H4 (cell line): ENCODE results near the gene GARIN5A. TPM values are rescaled to one million over a fixed set of nuclear protein-coding genes. Genes with fewer than 3 reads are reported as not detected.

ENCODE experiments used
- DNase-seq: peaks from one replicate; pipeline ENCODE4 v3.0.0-alpha.2; 2015; ENCODE audit warnings: low spot score
- total RNA-seq: library from RNA; depleted of rRNA; stranded (reverse); fragments of >200 nt; shearing (Covaris generic); gene quantifications from 2 replicates; pipeline ENCODE4 v1.2.3, GENCODE V29; 2014; rRNA removed

GARIN5A gene
- 2.9 and 8.6 TPM in 2 replicates for total RNA-seq

DNA sequence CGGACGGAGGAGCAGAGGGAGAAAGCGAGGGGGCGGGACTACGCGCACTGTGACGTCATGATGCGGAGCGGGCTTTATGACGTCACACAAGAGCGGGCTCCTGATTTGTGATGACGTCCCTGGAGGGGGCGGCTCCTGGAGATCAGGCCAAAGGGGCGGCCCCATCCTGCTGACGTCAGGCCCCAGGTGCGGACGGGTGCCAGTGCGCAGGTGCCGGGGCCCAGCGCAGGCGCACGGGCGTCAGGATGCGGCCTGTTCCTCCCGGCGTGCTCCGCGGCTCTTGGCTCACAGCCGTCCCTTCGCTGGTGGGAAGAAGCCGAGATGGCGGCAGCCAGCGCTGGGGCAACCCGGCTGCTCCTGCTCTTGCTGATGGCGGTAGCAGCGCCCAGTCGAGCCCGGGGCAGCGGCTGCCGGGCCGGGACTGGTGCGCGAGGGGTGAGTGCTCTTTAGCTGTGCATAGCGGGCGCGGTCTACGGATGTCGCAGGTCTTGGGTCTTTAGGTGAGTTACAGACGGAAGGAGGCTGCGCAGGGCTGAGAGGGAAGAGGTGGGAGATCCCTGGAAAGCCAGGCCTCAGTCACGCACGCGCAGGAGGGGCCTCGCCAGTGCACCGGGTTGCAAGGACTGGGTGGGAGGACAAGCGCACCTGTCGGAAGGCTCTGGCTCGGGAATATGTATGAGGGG lies at the start of gene GARIN5A, which contains the start of gene EMC10:
Gene GARIN5A, minus strand, starts transcription at position 625 of the 683 bp plus-strand sequence. Its CDS starts 460 bp downstream, at position 165.
Gene EMC10, plus strand, starts transcription at position 284 of the 683 bp plus-strand sequence. Its CDS starts 38 bp downstream, at position 322.
- DNase-seq = peak; percentile 97

GRCh38 chr19:50522881-50523280 lies 46.2 kb upstream of the GARIN5A start:
- DNase-seq = no peak

DNA sequence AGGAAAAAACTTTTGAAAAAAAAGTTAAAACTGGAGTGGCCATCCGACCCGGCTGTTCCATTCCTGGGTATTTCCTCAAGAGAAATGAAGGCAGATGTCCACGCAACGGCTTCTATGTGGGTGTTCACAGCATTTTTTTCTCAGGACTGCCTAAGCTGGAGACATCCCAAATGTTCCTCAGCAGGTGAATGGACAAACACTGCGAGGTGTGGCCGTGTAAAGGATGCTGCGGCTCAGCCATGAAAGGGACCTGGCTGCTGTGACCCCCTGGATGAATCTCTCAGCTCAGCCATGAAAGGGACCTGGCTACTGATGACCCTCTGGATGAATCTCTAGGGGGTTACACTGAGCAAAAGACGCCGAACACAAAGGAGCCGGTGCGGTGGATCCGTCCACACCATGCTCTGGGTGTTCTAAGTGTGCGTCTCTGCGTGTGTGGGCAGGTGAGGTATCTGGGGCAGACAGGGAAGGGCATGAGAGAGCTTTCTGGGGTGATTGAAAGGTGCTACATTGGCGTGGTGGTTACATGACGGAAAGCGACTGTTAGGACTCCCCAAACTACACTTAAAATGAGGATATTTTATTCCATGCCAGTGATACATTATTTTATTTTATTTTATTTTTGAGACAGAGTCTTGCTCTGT lies 44.3 kb upstream of the GARIN5A start:
- no peak for DNase-seq

DNA sequence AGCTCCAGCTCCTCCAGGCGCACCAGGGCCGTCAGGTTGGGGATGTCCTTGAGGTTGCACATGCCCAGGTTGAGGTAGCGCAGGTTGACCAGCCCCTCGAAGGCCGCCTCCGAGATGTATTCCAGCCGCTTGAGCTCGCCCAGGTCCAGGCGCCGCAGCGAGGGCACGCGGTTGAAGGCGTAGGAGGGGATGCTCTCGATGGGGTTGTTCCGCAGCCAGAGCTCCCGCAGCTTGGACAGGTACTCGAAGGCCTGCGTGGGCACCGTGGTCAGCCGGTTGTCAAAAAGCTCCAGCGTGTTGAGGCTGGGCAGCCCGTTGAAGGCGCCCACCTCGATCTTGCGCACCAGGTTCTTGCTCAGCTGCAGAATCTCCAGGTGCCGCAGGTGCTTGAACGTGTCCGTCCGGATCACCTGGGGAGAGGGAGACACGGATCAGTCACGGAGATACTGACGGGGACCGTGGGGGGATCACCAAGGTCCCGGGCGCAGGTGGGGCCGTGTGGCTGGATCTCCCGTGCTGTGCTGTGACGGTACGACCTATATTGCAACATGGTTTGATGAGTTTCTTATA lies 42.4 kb upstream of the GARIN5A start:
- no peak for DNase-seq

GRCh38 chr19:50518091-50519005 lies 41.7 kb upstream of the GARIN5A start:
- DNase-seq = no peak

GRCh38 chr19:50517704-50518075 lies 41.0 kb upstream of the GARIN5A start:
- DNase-seq = no peak

- no peak for DNase-seq
Measured at GRCh38 chr19:50516964-50517703, 40.5 kb upstream of the GARIN5A start.

DNA sequence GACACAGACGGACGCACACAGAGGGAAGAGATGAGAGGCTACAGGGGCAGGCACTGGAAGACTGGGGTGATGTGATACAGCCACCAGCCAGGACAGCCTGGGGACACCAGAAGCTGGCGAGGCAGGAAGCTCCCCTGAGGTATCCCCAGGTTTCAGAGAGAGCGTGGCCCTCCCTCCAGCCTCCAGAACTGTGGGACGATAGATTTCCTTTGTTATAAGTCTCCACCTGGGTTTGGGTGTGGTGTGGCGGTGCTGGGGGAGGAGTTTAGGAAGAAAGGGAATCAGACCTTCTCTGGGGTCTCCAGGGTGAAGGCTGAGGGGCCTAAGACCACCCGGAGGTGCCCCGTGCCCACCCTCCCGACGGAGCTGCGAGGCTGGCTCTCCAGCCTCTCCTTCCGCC lies 39.8 kb upstream of the GARIN5A start:
- DNase-seq = no peak

- DNase-seq = no peak
Measured at GRCh38 chr19:50515168-50515561, 38.5 kb upstream of the GARIN5A start.

- no peak for DNase-seq
Measured at GRCh38 chr19:50514346-50515167, 37.9 kb upstream of the GARIN5A start.

DNA sequence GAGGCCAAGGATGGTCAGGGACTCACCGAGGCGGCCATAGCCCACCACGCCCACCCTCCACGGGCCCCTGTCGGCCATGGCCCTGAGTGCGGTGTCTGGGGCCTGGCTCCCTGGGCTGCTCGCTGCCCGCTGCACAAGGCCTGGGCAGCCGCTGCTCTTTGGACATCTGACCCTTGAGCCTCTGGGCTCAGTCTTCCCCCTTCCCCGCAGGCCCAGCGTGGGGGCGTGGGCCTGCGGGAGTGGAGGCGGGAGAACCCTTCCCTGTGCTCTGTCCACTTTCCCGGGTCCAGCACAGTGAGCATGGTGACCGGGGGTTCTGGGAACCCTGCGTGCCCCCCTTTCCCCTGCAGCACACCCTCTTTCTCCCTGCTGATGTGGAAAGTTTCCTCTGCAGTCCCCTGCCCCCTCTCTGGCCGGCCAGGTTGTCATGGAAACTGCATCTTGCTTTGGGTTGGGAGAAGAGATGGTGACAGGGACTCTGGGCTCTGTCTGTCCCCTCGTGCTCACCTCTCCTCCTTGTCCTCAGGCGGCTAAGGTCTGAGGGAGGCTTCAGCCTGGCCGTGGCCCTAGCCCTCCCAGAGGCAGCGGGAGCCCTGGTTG lies 37.2 kb upstream of the GARIN5A start, which contains the start of gene ASPDH:
Gene ASPDH, minus strand, starts transcription at position 168 of the 600 bp plus-strand sequence. Its CDS starts 90 bp downstream, at position 78.
- no peak for DNase-seq

- DNase-seq = no peak
Measured at GRCh38 chr19:50512999-50513745, 36.5 kb upstream of the GARIN5A start.

DNA sequence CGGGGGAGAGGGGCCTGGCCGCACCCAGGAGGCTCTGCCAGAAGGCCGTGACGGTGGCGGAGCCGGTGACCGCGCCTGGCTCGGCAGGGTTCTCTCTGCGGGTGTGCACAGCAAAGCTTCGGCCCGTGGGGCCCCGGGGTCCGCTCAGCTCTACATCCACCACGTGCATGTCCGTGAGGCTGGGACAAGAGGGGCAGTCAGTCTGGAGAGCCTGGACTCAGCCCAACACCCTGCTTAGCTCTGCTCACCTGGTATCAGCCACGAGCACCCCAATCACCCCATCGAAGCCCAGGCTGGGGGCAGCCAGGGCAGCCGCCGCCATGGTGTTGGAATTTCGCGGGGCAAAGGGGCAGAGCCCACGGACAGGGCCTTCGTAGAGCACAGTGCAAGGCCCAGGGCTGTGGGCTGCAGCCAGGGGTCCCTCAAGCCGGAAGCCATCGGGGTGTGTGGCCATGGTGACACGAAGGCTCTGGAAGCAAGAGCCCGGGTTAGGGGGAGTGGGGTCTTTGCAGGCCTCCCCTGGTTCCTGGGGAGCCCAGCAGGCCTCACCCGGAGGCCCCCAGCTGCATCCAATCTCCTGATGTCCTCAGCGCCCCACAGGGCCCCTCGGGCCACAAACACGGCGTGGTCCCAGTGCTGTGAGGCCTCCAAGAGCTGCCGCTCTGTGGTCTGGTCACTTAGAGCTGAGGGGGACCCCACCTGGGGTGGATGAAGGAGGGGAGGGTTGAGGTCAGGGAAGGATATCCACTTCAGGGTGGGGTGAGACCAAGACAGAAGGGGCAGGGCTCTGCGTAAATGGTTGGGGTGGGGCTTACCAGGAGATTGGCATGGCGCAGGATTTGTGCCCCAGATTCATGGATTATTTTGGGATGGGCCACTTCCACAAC lies 35.7 kb upstream of the GARIN5A start:
- DNase-seq = no peak

GRCh38 chr19:50511069-50511822 lies 34.6 kb upstream of the GARIN5A start, which contains the start of gene JOSD2:
Gene JOSD2, minus strand, starts transcription at chr19:50511191. Its CDS starts 760 bp downstream, at chr19:50510431.
- peak; percentile 100 for DNase-seq

DNA sequence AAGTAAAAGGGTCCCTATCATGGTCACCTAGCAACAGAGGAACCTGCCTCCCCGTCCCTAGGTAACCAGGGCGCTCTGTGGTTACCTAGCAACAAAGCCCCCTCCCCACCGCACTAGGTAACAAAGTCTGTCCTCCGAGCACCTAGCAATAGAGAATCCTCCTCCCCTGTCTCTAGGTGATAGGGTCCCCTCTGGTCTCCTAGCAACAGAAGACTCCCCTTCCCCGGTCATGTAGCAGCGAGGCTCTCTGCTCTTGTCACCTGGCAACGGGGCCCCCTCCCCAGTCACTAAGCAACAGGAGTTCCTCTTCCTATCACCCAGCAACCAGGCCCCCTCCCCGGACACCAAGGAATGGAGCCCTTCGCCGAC lies 34.0 kb upstream of the GARIN5A start:
- DNase-seq = no peak

DNA sequence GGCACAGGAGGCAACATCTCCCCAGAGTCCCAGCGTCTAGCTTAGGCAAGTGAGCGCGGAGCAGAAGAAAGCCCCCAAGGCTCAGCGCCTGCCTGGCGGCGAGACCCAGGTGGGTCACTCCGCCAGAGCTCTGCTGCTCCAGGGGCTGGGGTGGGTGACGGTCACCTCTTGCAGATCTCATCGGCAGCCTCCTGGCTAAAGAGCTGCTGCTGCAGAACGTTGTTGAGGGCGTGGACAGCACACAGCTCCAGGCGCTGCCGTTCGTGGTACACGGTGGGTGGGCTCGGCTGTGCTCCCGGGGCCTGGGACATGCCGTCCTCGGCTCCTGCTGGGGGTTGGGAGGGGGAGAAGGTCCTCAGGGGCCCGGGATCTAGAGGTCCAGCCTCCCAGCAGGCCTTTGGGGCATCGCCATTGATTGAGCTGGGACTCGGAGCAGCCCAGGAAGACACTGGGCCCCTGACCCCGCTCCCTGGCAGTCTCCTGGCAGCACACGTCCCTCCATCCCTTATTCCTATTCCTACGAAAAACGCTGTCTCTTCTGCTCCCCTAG lies 33.5 kb upstream of the GARIN5A start:
- DNase-seq = no peak

GRCh38 chr19:50509366-50509765 lies 32.7 kb upstream of the GARIN5A start:
- DNase-seq = no peak
